ENCODE results near the gene FOXB1.

Gene FOXB1

GRCh38 chr15:60020736-60021135 is 16.6 kb downstream of the FOXB1 start:
- DNase-seq (ENCODE audit: low read depth): no peak

GRCh38 chr15:60021589-60022378 is 17.7 kb downstream of the FOXB1 start:
- DNase-seq (ENCODE audit: low read depth): no peak

GRCh38 chr15:60022379-60022741 is 18.2 kb downstream of the FOXB1 start:
- DNase-seq (ENCODE audit: low read depth): no peak

- no peak for DNase-seq (ENCODE audit: low read depth)
Observed at GRCh38 chr15:60026555-60026954, 22.4 kb downstream of the FOXB1 start.

GRCh38 chr15:60035344-60035743 is 31.2 kb downstream of the FOXB1 start:
- no peak for DNase-seq (ENCODE audit: low read depth)

GRCh38 chr15:60039316-60039715 is 35.2 kb downstream of the FOXB1 start:
- no peak for DNase-seq (ENCODE audit: low read depth)

- no peak for DNase-seq (ENCODE audit: low read depth)
Observed at GRCh38 chr15:60043744-60044435, 39.8 kb downstream of the FOXB1 start.

GRCh38 chr15:60044636-60045270 is 40.6 kb downstream of the FOXB1 start:
- no peak for DNase-seq (ENCODE audit: low read depth)

- no peak for DNase-seq (ENCODE audit: low read depth)
Observed at GRCh38 chr15:60047701-60048100, 43.6 kb downstream of the FOXB1 start.

GRCh38 chr15:60049948-60050347 is 45.8 kb downstream of the FOXB1 start:
- DNase-seq (ENCODE audit: low read depth): no peak

GRCh38 chr15:60052796-60053195 is 48.7 kb downstream of the FOXB1 start:
- DNase-seq (ENCODE audit: low read depth): no peak

- no peak for DNase-seq (ENCODE audit: low read depth)
Observed at GRCh38 chr15:60054472-60054871, 50.4 kb downstream of the FOXB1 start.

Data from stimulated activated CD4-positive, alpha-beta T cell treated with anti-CD3 and anti-CD28 coated beads, Interleukin-2, amount 100 ng/mL, for 4 hours (primary cell).